ENCODE data around the gene GSN.

The GSN gene

GRCh38 chr9:121372239-121373010, 104.5 kb downstream of the GSN start:
- no peak for DNase-seq (ENCODE audit: low spot score)

GRCh38 chr9:121373011-121373729, 105.2 kb downstream of the GSN start:
- DNase-seq (ENCODE audit: low spot score), result no peak

- DNase-seq (ENCODE audit: low spot score), result no peak
These were observed 108.4 kb downstream of the GSN start for GRCh38 chr9:121376214-121376830.

GRCh38 chr9:121380846-121381245, 112.9 kb downstream of the GSN start:
- DNase-seq (ENCODE audit: low spot score), result no peak
